ENCODE data around the gene TMEM269. TPM values are rescaled to one million over a fixed set of nuclear protein-coding genes. Genes with fewer than 3 reads are reported as not detected.

TMEM269 gene
- total RNA-seq, 2 donors from 2014 or later, result not detected

DNA sequence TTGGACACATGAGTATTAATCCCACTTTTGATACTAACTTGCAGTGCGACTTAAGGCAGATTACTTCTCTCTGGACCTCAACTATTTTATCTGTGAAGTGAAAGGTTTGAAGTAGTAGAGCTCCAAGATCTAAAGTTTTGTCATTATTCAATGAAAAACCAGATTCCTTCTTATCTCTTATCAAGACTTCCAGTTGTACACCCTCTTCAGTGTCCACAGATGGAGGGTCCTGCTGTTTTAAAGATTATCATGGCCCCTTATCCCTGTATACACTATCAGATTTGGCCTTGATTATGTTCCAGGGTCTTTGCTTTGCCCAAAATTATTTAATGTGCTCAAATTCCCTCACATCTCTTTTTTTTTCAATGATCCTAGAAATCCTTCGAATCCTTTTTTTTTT, 16.6 kb upstream of the TMEM269 start:
- Histone ChIP-seq H3K36me3 (no peaks in the 10 kb centered on the region), H3K9me3 (no peaks in the 10 kb centered on the region), H3K27me3 (no peaks in the 10 kb centered on the region), H3K4me3 (peak overlapping the region; percentile 90 to 94), H3K27ac (no peak overlapping the region), H3K4me1 (peaks cover 0 to 42% of the 10 kb centered on the region in 2 donors)
- TF ChIP-seq, protein P1, sequence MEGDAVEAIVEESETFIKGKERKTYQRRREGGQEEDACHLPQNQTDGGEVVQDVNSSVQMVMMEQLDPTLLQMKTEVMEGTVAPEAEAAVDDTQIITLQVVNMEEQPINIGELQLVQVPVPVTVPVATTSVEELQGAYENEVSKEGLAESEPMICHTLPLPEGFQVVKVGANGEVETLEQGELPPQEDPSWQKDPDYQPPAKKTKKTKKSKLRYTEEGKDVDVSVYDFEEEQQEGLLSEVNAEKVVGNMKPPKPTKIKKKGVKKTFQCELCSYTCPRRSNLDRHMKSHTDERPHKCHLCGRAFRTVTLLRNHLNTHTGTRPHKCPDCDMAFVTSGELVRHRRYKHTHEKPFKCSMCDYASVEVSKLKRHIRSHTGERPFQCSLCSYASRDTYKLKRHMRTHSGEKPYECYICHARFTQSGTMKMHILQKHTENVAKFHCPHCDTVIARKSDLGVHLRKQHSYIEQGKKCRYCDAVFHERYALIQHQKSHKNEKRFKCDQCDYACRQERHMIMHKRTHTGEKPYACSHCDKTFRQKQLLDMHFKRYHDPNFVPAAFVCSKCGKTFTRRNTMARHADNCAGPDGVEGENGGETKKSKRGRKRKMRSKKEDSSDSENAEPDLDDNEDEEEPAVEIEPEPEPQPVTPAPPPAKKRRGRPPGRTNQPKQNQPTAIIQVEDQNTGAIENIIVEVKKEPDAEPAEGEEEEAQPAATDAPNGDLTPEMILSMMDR (IDR thresholded peaks at IDR 0.05), result no peak
- no peak for DNase-seq (ENCODE audit: low spot score)

DNA sequence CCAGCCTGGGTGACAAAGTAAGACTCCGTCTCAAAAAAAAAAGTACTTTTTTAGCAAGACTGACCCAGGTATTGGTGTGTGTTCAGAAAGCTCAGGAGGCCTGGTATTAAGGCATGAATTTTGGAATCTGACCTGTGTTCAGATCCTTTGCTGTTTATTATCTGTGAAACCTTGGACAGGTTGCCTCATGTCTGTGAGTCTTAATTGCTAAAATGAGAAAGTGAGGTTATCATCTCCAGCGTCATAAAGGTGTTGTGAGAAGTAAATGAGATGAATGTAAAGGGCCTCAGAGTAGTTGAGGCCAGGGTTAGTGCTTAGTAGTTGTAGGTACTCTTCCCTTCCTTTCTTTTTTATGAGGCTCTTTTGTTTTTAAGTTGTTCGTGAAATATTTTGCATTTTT, 15.0 kb upstream of the TMEM269 start:
- peaks cover 11% of the 10 kb centered on the region for H3K36me3 ChIP-seq
- TF ChIP-seq, protein P1 (IDR thresholded peaks at IDR 0.05), result no peak
- no peaks in the 10 kb centered on the region for H3K27me3 ChIP-seq
- no peak overlapping the region for H3K27ac ChIP-seq
- peaks cover 0 to 32% of the 10 kb centered on the region in 2 donors for H3K4me1 ChIP-seq
- DNase-seq (ENCODE audit: low spot score), result no peak
- no peaks in the 10 kb centered on the region for H3K9me3 ChIP-seq
- no peak overlapping the region for H3K4me3 ChIP-seq

DNA sequence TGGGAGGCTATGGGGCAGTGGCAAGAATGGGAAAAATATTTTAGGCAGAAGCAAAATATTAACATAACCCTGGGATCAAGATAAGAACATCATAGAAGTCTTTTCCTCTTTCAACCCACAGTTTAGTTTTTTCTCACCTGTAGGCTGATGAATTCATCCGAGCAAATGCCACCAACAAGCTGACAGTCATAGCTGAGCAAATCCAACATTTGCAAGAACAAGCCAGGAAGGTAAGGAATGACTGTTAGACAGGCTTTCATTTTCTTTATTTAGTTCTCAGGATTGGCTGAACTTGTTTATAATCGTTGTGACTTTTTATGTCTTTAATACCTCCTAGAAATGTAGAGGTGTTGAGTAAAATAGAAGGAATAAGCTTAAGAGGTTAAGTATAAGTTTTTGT, 11.4 kb upstream of the TMEM269 start:
- TF ChIP-seq, protein P1 (IDR thresholded peaks at IDR 0.05), result no peak

DNA sequence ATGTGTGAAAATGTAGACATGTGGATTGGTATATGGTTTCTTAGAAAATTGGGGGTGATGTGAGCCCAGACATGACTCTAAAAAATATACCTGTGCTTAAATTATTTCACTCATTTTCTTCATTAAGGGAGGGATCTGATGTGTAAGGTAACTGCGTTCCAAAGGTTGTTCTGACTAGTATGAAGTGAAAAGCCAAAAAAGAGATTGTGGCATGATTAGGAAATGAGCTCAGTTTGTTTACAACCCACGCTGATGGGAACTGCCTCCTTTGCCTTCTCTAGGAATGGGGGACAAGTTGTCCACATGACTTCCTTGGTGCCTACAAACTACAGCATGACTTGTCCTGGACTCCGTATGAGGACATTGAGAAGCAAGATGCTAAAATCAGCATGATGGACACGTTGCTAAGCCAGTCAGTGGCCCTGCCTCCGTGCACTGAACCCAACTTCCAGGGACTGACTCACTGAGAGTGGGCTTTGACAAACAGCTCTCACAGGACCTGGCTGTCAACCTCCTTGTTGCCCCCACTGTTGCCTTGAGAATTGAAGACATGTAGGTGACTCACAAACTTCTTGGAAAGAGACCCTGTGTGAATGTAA, 9.8 kb upstream of the TMEM269 start:
- DNase-seq (ENCODE audit: low spot score), result no peak
- H3K9me3 ChIP-seq, result no peaks in the 10 kb centered on the region
- H3K27ac ChIP-seq, result no peak overlapping the region
- H3K4me3 ChIP-seq, result no peak overlapping the region
- no peaks in the 10 kb centered on the region for H3K4me1 ChIP-seq
- TF ChIP-seq, protein P1 (IDR thresholded peaks at IDR 0.05), result no peak
- H3K27me3 ChIP-seq, result no peaks in the 10 kb centered on the region
- H3K36me3 ChIP-seq, result peaks cover 41% of the 10 kb centered on the region

More for the DNA sequence above, 11.4 kb upstream of the TMEM269 start:
- Histone ChIP-seq H3K4me1 (peaks cover 0 to 13% of the 10 kb centered on the region in 2 donors), H3K36me3 (peaks cover 41% of the 10 kb centered on the region), H3K4me3 (no peak overlapping the region), H3K27me3 (no peaks in the 10 kb centered on the region), H3K9me3 (no peaks in the 10 kb centered on the region), H3K27ac (no peak overlapping the region)
- DNase-seq (ENCODE audit: low spot score), result no peak

DNA sequence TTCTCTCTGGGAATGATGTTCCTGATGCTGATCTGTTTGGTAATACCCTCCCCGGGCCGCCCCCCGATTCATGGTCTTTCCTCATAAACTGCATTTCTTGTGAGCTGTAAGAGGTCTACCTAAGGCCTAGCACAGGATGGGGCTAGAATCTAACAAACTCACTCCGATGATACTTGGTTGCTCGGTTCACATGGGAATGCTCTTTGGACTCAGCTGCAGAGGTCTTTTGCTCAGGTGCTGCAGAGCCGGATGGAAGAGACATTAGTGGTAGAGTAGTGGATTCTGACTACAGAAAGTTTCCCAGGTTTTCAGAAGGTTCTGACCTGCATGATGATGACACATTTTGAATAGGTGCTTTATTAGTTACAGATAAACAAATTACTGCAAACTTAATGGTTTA, 8.3 kb upstream of the TMEM269 start:
- Histone ChIP-seq H3K4me1 (no peaks in the 10 kb centered on the region), H3K36me3 (peaks cover 41% of the 10 kb centered on the region), H3K27ac (no peak overlapping the region), H3K27me3 (no peaks in the 10 kb centered on the region), H3K4me3 (no peak overlapping the region), H3K9me3 (no peaks in the 10 kb centered on the region)
- TF ChIP-seq, protein P1 (IDR thresholded peaks at IDR 0.05), result no peak
- DNase-seq (ENCODE audit: low spot score), result no peak

DNA sequence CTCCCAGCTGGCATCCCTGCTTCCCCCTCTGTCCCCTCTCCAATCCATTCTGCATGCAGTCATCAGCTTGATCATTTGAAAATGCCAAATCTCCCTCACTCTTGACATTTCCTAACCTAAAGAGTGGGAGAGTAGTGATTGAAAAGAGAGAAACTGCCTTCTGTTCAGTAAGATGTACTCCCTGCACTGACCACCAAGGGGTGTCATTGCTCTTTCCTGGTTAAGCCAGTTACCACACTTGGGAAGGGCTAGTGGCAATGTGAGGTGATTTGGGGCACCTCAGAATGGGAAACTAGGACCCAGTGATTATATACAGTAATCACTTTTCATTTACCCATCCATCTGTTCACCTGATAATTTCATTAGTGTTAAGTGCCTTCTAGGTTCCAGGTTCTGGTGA, 6.9 kb upstream of the TMEM269 start:
- no peak overlapping the region for H3K27ac ChIP-seq
- TF ChIP-seq, protein P1 (IDR thresholded peaks at IDR 0.05), result peak; percentile 37 to 66
- H3K36me3 ChIP-seq, result peaks cover 41% of the 10 kb centered on the region
- no peaks in the 10 kb centered on the region for H3K9me3 ChIP-seq
- DNase-seq (ENCODE audit: low spot score), result no peak
- no peak overlapping the region for H3K4me3 ChIP-seq
- no peaks in the 10 kb centered on the region for H3K4me1 ChIP-seq
- no peaks in the 10 kb centered on the region for H3K27me3 ChIP-seq
